ENCODE results near the gene OR6A2.

The OR6A2 gene

GRCh38 chr11:6755303-6755952 is 44.1 kb downstream of the OR6A2 start:
- peaks cover 2% of the 10 kb centered on the region for H3K9me3 Mint-ChIP-seq
- no peaks in the 10 kb centered on the region for H3K36me3 Mint-ChIP-seq (ENCODE audit: low read depth)
- H3K4me3 Mint-ChIP-seq, result no peak overlapping the region
- TF ChIP-seq, protein P1, sequence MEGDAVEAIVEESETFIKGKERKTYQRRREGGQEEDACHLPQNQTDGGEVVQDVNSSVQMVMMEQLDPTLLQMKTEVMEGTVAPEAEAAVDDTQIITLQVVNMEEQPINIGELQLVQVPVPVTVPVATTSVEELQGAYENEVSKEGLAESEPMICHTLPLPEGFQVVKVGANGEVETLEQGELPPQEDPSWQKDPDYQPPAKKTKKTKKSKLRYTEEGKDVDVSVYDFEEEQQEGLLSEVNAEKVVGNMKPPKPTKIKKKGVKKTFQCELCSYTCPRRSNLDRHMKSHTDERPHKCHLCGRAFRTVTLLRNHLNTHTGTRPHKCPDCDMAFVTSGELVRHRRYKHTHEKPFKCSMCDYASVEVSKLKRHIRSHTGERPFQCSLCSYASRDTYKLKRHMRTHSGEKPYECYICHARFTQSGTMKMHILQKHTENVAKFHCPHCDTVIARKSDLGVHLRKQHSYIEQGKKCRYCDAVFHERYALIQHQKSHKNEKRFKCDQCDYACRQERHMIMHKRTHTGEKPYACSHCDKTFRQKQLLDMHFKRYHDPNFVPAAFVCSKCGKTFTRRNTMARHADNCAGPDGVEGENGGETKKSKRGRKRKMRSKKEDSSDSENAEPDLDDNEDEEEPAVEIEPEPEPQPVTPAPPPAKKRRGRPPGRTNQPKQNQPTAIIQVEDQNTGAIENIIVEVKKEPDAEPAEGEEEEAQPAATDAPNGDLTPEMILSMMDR (IDR thresholded peaks at IDR 0.05), result peak; percentile 82
- no peaks in the 10 kb centered on the region for H3K4me1 Mint-ChIP-seq
- H3K27me3 Mint-ChIP-seq (ENCODE audit: low read depth, poor library complexity), result no peaks in the 10 kb centered on the region
- no peak overlapping the region for H3K27ac Mint-ChIP-seq
- DNase-seq, result peak; percentile 63

DNA sequence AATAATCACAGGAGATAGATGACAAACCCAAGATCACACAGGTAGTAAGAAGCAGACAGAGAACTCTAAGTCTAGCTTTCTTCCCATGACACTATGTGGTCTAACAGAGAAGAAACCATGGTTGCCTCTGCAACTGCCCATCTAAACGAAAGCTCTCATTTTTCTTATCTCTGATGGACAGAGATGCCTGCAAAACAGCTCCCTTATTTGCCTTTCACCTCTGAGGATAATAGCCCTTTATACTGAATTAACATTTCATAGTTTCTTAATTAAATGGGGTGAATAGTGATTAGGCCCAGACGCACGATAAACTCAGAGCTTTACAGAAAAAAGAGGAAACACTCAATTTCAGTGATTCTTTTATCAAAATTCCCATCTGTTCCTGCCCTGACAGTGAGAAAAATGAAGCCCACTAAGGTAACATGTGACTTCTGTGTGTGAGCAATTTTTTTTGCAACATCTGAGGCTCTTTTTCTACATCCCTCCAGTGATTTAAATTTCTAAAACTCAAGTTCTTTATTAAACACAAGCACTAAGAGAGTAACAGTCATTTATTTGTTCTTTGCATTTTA is 52.3 kb downstream of the OR6A2 start:
- Mint-ChIP-seq H3K27me3 (ENCODE audit: low read depth, poor library complexity) (peaks cover 7% of the 10 kb centered on the region), H3K4me3 (no peak overlapping the region), H3K36me3 (ENCODE audit: low read depth) (no peaks in the 10 kb centered on the region), H3K27ac (no peak overlapping the region), H3K4me1 (peaks cover 13% of the 10 kb centered on the region), H3K9me3 (no peaks in the 10 kb centered on the region)
- no peak for DNase-seq
- TF ChIP-seq, protein P1 (IDR thresholded peaks at IDR 0.05), result no peak

- Mint-ChIP-seq H3K27me3 (ENCODE audit: low read depth, poor library complexity) (peaks cover 7% of the 10 kb centered on the region), H3K27ac (no peak overlapping the region), H3K4me3 (no peak overlapping the region), H3K4me1 (peaks cover 14% of the 10 kb centered on the region), H3K9me3 (no peaks in the 10 kb centered on the region), H3K36me3 (ENCODE audit: low read depth) (no peaks in the 10 kb centered on the region)
- TF ChIP-seq, protein P1 (IDR thresholded peaks at IDR 0.05), result no peak
- no peak for DNase-seq
These were observed 52.9 kb downstream of the OR6A2 start for GRCh38 chr11:6746626-6747025.

DNA sequence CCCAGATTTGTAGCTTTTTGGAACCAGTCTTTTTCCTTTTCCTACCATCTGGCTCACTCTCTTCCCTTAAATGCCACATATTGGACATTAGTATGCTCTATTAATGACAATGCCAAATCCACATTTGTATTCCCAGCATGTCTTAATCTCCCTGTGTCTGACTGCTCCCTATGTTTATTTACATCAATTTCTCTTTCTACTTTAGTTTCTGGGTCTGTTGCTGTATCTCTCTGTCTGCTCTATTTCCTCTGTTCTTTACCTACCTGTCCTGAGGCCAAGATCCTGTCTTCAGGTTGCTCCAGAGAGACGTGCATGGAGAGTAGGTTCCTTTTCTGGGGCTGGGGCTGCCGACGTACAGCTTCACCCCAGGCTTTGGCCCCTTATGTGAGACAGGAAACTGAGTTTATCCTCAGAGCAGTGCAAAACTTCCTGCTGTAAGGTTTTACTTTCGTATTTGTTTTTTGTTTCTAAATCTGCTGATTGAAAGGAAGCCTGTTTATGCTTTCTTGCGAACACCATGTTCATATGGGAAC is 53.3 kb downstream of the OR6A2 start:
- Mint-ChIP-seq H3K36me3 (ENCODE audit: low read depth) (no peaks in the 10 kb centered on the region), H3K4me3 (no peak overlapping the region), H3K27me3 (ENCODE audit: low read depth, poor library complexity) (peaks cover 7% of the 10 kb centered on the region), H3K9me3 (no peaks in the 10 kb centered on the region), H3K27ac (no peak overlapping the region), H3K4me1 (peaks cover 14% of the 10 kb centered on the region)
- no peak for DNase-seq
- TF ChIP-seq, protein P1 (IDR thresholded peaks at IDR 0.05), result no peak

DNA sequence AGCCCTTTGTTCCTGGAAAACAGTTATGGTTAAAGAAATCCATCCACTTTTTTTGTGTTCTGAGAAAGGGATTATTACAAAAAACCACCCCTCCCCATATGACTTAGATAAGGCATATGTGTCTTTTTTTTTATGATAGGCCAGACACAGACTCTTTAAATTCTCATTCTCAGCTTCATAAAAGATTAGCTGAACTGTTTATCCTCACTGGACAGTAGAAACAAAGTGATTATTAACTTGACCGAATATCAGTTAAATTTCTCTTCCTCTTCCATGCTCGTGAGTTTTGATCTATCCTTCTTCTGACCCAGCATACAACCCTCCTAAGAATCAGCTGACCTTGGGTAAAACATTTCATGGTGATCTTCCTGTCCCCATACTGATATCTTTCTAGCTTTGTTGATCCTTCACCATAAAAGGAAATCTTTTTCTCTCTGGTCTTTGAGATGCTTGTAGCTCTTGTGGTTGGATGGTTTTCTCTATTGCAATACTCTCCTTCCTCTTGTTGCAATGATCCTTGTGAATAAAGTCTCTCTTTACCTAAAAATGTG is 53.9 kb downstream of the OR6A2 start:
- peaks cover 14% of the 10 kb centered on the region for H3K4me1 Mint-ChIP-seq
- H3K9me3 Mint-ChIP-seq, result no peaks in the 10 kb centered on the region
- no peaks in the 10 kb centered on the region for H3K36me3 Mint-ChIP-seq (ENCODE audit: low read depth)
- DNase-seq, result no peak
- peaks cover 7% of the 10 kb centered on the region for H3K27me3 Mint-ChIP-seq (ENCODE audit: low read depth, poor library complexity)
- no peak overlapping the region for H3K27ac Mint-ChIP-seq
- TF ChIP-seq, protein P1 (IDR thresholded peaks at IDR 0.05), result no peak
- no peak overlapping the region for H3K4me3 Mint-ChIP-seq

All from nephron progenitor cell (in vitro differentiated cells).